B cell (primary cell): Measurements from ENCODE around the gene SERTAD2. TPM values are rescaled to one million over a fixed set of nuclear protein-coding genes. Genes with fewer than 3 reads are reported as not detected.
A peak's percentile ranks its signal among the peaks of the same experiment; 100 is the strongest.

Source experiments
- ATAC-seq: fragments of 200-7000 bp; cut with Tn5 transposase; one replicate; pipeline ENCODE4 v1.10.0; 2021; ENCODE audit warnings: low read depth, mild to moderate bottlenecking, moderate number of reproducible peaks, moderate library complexity
- CTCF ChIA-PET: fragments of 350-600 bp; sonication (Branson Sonifier 250); formaldehyde crosslinking; loops from one replicate; lab custom pipeline; 2021; ENCODE audit warnings: antibody characterized with exemption, inconsistent platforms; lab: Charles Lee
- POLR2A ChIA-PET: fragments of 350-600 bp; sonication (Branson Sonifier 250); formaldehyde crosslinking; loops from one replicate; lab custom pipeline; 2021; ENCODE audit warnings: antibody characterized with exemption; lab: Charles Lee
- DNase-seq: peaks from one replicate; pipeline ENCODE4 v3.0.0; 2013
- H2AFZ ChIP-seq: 2 replicates; pipeline ENCODE4 v1.6.1; 2012; ENCODE audit warnings: mild to moderate bottlenecking, low read depth, low read length; ENCODE audit not compliant: insufficient read depth, poor library complexity, severe bottlenecking
- H3K27ac ChIP-seq, 2 donors: 1 replicate in 1 of 2; 2 replicates in 1 of 2; pipeline ENCODE4 v1.5.1; 2012 to 2013; ENCODE audit warnings: low read length in 2 of 2, mild to moderate bottlenecking in 2 of 2, moderate library complexity in 1 of 2
- H3K27me3 ChIP-seq, 4 experiments: fragments of 200-600 bp in 1 of 4; sonication (generic) in 1 of 4; replicated peaks in 1 of 4; 1 replicate in 2 of 4; 2 replicates in 2 of 4; pipeline versions ENCODE4 v1.6.1 to v1.7.0; 2013 to 2016; ENCODE audit warnings: low read length in 3 of 4, mild to moderate bottlenecking in 2 of 4, mixed read lengths in 1 of 4, moderate library complexity in 1 of 4; ENCODE audit not compliant: insufficient read depth in 4 of 4, control insufficient read depth in 3 of 4; ENCODE audit errors: control extremely low read depth in 1 of 4
- H3K36me3 ChIP-seq, 2 experiments: replicated peaks in 1 of 2; 1 replicate in 1 of 2; 2 replicates in 1 of 2; pipeline versions ENCODE4 v1.6.1 to v1.7.1; 2013; ENCODE audit warnings: low read length in 1 of 2; ENCODE audit not compliant: insufficient read depth in 2 of 2, control insufficient read depth in 1 of 2; ENCODE audit errors: control extremely low read depth in 1 of 2, extremely low read depth in 1 of 2
- H3K4me1 ChIP-seq, 2 donors: fragments of 200-600 bp in 1 of 2; sonication (generic) in 1 of 2; 1 replicate in 1 of 2; 2 replicates in 1 of 2; pipeline versions ENCODE4 v1.5.1 to v1.6.1; 2013 to 2017; ENCODE audit warnings: low read length in 2 of 2; ENCODE audit not compliant: control insufficient read depth in 2 of 2, insufficient read depth in 2 of 2
- H3K4me2 ChIP-seq: replicated peaks from 2 replicates; pipeline ENCODE3; 2012; ENCODE audit warnings: mild to moderate bottlenecking, low read depth, low read length; ENCODE audit not compliant: poor library complexity, severe bottlenecking
- H3K4me3 ChIP-seq, 5 experiments: fragments of 200-600 bp in 1 of 5; sonication (generic) in 1 of 5; 1 replicate in 3 of 5; 2 replicates in 2 of 5; pipeline versions ENCODE4 v1.5.1 to v1.7.0; 2011 to 2016; ENCODE audit warnings: low read length in 4 of 5, mild to moderate bottlenecking in 4 of 5, low read depth in 2 of 5, control low read depth in 1 of 5, moderate library complexity in 1 of 5; ENCODE audit not compliant: insufficient read depth in 1 of 5; ENCODE audit errors: control extremely low read depth in 1 of 5, extremely low read depth in 1 of 5
- H3K79me2 ChIP-seq: fragments of 200-600 bp; sonication (generic); one replicate; pipeline ENCODE4 v1.6.0; 2016; ENCODE audit warnings: low read length; ENCODE audit not compliant: control insufficient read depth, insufficient read depth
- H3K9ac ChIP-seq: fragments of 200-600 bp; sonication (generic); 2 replicates; pipeline ENCODE4 v1.6.1; 2017; ENCODE audit warnings: mild to moderate bottlenecking, low read length, moderate library complexity
- H3K9me3 ChIP-seq, 3 donors: one replicate each; pipeline versions ENCODE4 v1.6.1 to v1.7.1; 2013; ENCODE audit warnings: low read length in 2 of 3; ENCODE audit not compliant: control insufficient read depth in 2 of 3, insufficient read depth in 1 of 3; ENCODE audit errors: control extremely low read depth in 1 of 3
- H4K20me1 ChIP-seq: 2 replicates; pipeline ENCODE4 v1.6.0; 2012; ENCODE audit warnings: mild to moderate bottlenecking, low read length; ENCODE audit not compliant: insufficient read depth, control insufficient read depth, poor library complexity, severe bottlenecking
- H3K27ac Mint-ChIP-seq: one replicate; pipeline ENCODE4 v1.8.0; 2021; ENCODE audit warnings: mixed read lengths
- H3K27me3 Mint-ChIP-seq: one replicate; pipeline ENCODE4 v1.8.0; 2021; ENCODE audit warnings: mixed read lengths
- H3K4me1 Mint-ChIP-seq: one replicate; pipeline ENCODE4 v1.8.0; 2021; ENCODE audit warnings: mixed read lengths
- H3K4me3 Mint-ChIP-seq: one replicate; pipeline ENCODE4 v1.8.0; 2021; ENCODE audit warnings: mixed read lengths
- H3K9me3 Mint-ChIP-seq: one replicate; pipeline ENCODE4 v1.8.0; 2022; ENCODE audit warnings: mixed read lengths; ENCODE audit not compliant: insufficient read depth
- EZH2 ChIP-seq: IDR thresholded peaks from 2 replicates; pipeline ENCODE4 v1.6.1; 2012; ENCODE audit warnings: borderline replicate concordance, low read depth, mild to moderate bottlenecking, moderate library complexity, low read length; ENCODE audit not compliant: insufficient read depth, poor library complexity, severe bottlenecking
- WGBS: methylation state at CpG from one replicate; pipeline ENCODE4 v1.1.5; 2013; ENCODE audit warnings: missing lambda C conversion rate; ENCODE audit not compliant: insufficient coverage; 5-methylcytosine and 5-hydroxymethylcytosine counted together
- intact Hi-C: fragments of 100-400 bp; cut with micrococcal nuclease; formaldehyde crosslinking; loops from one replicate; pipeline ENCODE4 v1.10.0; 2022
- polyA plus RNA-seq: library from polyadenylated mRNA; depleted of rRNA; stranded (reverse); fragments of >200 nt; gene quantifications from 2 replicates; pipeline ENCODE4 v1.2.3, GENCODE V29; 2012
- total RNA-seq, 2 donors: library from RNA; stranded (reverse); fragments of 120-200 nt in 1 of 2; gene quantifications; 1 replicate in 1 of 2; 2 replicates in 1 of 2; pipeline versions ENCODE4 v1.2.3 to v1.2.4, GENCODE V29; 2013 to 2022
- TF ChIP-seq, protein P1 (sequence below): fragments of 200-600 bp; IDR thresholded peaks from one replicate; pipeline ENCODE4 v1.8.0; 2022; ENCODE audit warnings: antibody characterized with exemption, mild to moderate bottlenecking

SERTAD2 gene
- total and polyA plus RNA-seq, 2 donors (not counting 1 experiment from before 2014, with no cell fraction given) = 49.5 to 66.8 TPM

DNA sequence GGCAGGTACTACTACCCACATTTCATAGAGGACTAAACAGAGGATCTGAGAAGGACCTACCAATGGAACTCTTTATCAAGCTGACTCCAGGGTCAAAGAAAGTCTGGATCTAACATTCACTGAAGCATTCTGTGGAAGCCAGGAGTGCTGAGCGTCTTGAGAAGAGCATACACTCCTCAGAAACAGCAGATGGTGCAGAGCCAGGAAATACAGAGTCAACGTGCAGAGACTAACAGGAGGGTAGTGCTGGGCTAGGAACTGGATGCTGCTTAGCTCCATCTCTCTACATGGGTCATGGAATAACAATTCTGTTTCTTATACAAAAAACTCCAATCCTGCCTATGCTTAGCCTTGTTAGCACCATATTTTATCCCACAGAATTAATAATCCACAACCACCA is 5.5 kb upstream of the SERTAD2 start:
- Histone ChIP-seq H3K4me2 (peak overlapping the region; percentile 72), H3K79me2 (peaks cover 32% of the 10 kb centered on the region), H3K27me3 (no peaks in the 10 kb centered on the region), H3K4me3 (peak overlapping the region in 1 of 5 experiments; percentile 3), H3K27ac (peak overlapping the region; percentile 82 to 92), H3K36me3 (no peaks in the 10 kb centered on the region), H3K9me3 (peaks cover 0 to 5% (median 3%) of the 10 kb centered on the region in 3 donors), H3K4me1 (peaks cover 83 to 85% of the 10 kb centered on the region in 2 donors), H3K9ac (no peak overlapping the region), H2AFZ (no peak overlapping the region), H4K20me1 (no peaks in the 10 kb centered on the region)
- ChIA-PET CTCF (interaction anchor here (0.6 to 6.1 kb wide), 6 partner anchors 8 to 68 kb away, joined by 3 to 46 read pairs (median 4); no protein-coding TSS in a partner anchor), POLR2A (interaction anchor here (2.4 kb wide), 1 partner anchor 92 kb away, joined by 13 read pairs; no protein-coding TSS in a partner anchor)
- Mint-ChIP-seq H3K27ac (peak overlapping the region; percentile 91), H3K4me3 (peak overlapping the region; percentile 42), H3K9me3 (no peaks in the 10 kb centered on the region), H3K4me1 (peaks cover 77% of the 10 kb centered on the region), H3K27me3 (no peaks in the 10 kb centered on the region)
- intact Hi-C loops = loop anchor here (2.0 to 10.0 kb wide), 4 partner anchors 14 to 396 kb away; partner anchors contain the start of gene CEP68
- no peak for ATAC-seq
- DNase-seq = no peak
- WGBS = 0% methylated on average over 1 of the region's 2 CpGs
- TF ChIP-seq EZH2 = no peak
- TF ChIP-seq, protein P1, sequence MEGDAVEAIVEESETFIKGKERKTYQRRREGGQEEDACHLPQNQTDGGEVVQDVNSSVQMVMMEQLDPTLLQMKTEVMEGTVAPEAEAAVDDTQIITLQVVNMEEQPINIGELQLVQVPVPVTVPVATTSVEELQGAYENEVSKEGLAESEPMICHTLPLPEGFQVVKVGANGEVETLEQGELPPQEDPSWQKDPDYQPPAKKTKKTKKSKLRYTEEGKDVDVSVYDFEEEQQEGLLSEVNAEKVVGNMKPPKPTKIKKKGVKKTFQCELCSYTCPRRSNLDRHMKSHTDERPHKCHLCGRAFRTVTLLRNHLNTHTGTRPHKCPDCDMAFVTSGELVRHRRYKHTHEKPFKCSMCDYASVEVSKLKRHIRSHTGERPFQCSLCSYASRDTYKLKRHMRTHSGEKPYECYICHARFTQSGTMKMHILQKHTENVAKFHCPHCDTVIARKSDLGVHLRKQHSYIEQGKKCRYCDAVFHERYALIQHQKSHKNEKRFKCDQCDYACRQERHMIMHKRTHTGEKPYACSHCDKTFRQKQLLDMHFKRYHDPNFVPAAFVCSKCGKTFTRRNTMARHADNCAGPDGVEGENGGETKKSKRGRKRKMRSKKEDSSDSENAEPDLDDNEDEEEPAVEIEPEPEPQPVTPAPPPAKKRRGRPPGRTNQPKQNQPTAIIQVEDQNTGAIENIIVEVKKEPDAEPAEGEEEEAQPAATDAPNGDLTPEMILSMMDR = no peak

DNA sequence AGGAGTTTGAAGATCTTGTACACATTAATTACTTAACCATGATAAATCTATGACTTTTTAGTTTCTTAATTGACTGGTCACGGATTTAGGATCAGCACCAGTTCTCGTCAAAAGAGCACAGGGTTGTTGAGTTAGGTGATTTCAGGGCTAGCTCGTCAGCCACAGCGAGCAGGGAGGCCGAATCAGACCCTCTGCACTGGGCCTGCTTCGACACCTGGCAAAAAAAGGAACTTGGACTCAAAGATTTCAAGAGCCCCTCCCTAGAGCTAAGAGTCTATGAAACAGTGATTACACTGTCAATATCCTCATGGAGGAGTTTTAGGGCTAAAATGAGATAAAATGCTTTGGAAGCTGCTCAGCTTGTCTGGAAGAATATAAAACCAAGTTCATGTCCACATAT is 4.6 kb upstream of the SERTAD2 start:
- peak overlapping the region; percentile 30 for H3K4me3 Mint-ChIP-seq
- H3K9me3 Mint-ChIP-seq = no peaks in the 10 kb centered on the region
- POLR2A ChIA-PET = interaction anchor here (0.5 to 2.4 kb wide), 9 partner anchors 8 to 206 kb away, joined by 3 to 13 read pairs (median 5); no protein-coding TSS in a partner anchor
- H3K27me3 Mint-ChIP-seq = no peaks in the 10 kb centered on the region
- Histone ChIP-seq H3K27me3 (no peaks in the 10 kb centered on the region), H3K4me2 (peak overlapping the region; percentile 72), H3K9me3 (peaks cover 0 to 5% (median 3%) of the 10 kb centered on the region in 3 donors), H3K36me3 (no peaks in the 10 kb centered on the region), H4K20me1 (no peaks in the 10 kb centered on the region), H3K4me1 (peaks cover 80% of the 10 kb centered on the region in 2 donors), H3K4me3 (peak overlapping the region in 1 of 5 experiments; percentile 41), H3K27ac (peak overlapping the region; percentile 82 to 92), H2AFZ (no peak overlapping the region), H3K9ac (peak overlapping the region; percentile 37), H3K79me2 (peaks cover 29% of the 10 kb centered on the region)
- TF ChIP-seq EZH2 = no peak
- TF ChIP-seq, protein P1 = no peak
- H3K4me1 Mint-ChIP-seq = peaks cover 70% of the 10 kb centered on the region
- 6% methylated on average over 6 of the region's 6 CpGs for WGBS
- ATAC-seq = peak; percentile 25
- CTCF ChIA-PET = interaction anchor here (0.6 to 6.1 kb wide), 22 partner anchors 9 to 209 kb away, joined by 3 to 46 read pairs (median 4); no protein-coding TSS in a partner anchor
- peak; percentile 89 for DNase-seq
- peak overlapping the region; percentile 97 for H3K27ac Mint-ChIP-seq
- intact Hi-C loops = loop anchor here (1.0 to 10.0 kb wide), 5 partner anchors 9 to 397 kb away; partner anchors contain the start of gene CEP68
